ENCODE data around the gene MAP6.

The MAP6 gene

DNA sequence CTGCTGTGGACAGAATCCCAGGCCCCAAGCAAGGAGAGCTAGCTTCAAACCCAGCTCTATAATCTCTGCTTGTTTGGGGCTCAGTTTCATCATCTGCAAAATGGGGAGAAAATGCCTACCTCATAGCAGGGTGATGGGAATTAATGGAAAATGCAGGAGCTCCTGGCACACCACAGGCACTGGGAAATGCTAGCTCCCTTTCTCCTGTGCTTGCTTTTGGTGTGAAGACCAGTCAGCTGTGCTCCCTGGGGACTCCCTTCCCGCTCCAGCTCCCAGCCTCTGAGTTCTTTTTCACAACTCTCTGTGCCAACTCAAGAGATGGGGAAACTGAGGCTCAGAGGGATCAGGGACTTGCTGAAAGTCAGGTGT lies 115.0 kb downstream of the MAP6 start:
- DNase-seq (ENCODE audit: low read depth): no peak
- TF ChIP-seq, protein P1, sequence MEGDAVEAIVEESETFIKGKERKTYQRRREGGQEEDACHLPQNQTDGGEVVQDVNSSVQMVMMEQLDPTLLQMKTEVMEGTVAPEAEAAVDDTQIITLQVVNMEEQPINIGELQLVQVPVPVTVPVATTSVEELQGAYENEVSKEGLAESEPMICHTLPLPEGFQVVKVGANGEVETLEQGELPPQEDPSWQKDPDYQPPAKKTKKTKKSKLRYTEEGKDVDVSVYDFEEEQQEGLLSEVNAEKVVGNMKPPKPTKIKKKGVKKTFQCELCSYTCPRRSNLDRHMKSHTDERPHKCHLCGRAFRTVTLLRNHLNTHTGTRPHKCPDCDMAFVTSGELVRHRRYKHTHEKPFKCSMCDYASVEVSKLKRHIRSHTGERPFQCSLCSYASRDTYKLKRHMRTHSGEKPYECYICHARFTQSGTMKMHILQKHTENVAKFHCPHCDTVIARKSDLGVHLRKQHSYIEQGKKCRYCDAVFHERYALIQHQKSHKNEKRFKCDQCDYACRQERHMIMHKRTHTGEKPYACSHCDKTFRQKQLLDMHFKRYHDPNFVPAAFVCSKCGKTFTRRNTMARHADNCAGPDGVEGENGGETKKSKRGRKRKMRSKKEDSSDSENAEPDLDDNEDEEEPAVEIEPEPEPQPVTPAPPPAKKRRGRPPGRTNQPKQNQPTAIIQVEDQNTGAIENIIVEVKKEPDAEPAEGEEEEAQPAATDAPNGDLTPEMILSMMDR (IDR thresholded peaks at IDR 0.05; ENCODE audit: low read length, missing control alignments): no peak
- no peak overlapping the region for H3K4me3 ChIP-seq (replicated peaks; ENCODE audit: low read depth, low read length)

DNA sequence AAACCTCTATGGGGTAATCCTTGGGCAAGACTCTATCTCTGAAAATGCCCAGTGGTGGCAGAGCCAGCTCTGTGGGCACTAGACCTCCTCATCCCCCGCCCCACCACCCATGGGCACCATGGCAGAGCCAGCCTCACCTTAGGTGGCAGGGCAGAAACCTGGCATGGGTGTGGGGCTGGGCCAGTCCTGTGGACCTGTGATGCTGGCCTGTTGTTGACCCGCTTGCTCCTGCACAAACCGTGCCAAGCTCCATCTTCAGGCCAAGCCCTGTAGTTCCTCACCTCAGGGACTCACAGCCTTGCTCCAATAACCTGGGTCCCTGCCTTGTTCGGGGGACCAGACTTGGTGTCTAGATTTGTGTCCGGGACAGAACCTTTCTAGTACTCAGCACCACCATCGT lies 115.7 kb downstream of the MAP6 start:
- TF ChIP-seq, protein P1 (IDR thresholded peaks at IDR 0.05; ENCODE audit: low read length, missing control alignments): no peak
- DNase-seq (ENCODE audit: low read depth): no peak

DNA sequence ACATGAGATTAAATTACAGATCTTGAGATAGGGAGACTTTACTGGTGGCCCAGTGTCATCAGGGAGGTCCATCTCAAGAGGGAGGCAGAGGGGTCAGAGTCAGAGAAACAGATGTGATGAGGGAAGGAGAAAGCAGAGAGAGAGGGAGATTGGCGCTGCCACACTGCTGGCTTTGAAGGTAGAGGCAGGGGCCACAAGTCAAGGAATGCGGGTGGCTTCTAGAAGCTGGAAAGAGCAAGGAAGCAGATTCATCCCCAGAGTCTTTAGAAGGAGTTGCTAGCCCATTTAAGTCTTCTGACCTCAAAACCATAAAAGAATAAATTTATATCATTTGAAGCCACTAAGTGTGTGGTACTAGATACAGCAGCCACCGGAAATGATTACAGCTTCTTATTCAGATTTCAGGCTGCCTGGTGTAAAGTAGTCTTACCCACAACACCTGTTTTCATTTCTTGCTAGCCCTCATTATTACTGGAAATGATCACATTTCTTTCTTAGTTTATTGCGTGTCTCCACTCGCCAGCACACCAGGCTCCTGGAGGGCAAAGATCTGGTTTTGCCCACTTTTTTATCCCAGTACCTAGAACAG lies 119.4 kb downstream of the MAP6 start:
- no peak for DNase-seq (ENCODE audit: low read depth)
- H3K4me3 ChIP-seq (replicated peaks; ENCODE audit: low read depth, low read length): no peak overlapping the region

More for the DNA sequence above, 115.7 kb downstream of the MAP6 start:
- H3K4me3 ChIP-seq (replicated peaks; ENCODE audit: low read depth, low read length): no peak overlapping the region

DNA sequence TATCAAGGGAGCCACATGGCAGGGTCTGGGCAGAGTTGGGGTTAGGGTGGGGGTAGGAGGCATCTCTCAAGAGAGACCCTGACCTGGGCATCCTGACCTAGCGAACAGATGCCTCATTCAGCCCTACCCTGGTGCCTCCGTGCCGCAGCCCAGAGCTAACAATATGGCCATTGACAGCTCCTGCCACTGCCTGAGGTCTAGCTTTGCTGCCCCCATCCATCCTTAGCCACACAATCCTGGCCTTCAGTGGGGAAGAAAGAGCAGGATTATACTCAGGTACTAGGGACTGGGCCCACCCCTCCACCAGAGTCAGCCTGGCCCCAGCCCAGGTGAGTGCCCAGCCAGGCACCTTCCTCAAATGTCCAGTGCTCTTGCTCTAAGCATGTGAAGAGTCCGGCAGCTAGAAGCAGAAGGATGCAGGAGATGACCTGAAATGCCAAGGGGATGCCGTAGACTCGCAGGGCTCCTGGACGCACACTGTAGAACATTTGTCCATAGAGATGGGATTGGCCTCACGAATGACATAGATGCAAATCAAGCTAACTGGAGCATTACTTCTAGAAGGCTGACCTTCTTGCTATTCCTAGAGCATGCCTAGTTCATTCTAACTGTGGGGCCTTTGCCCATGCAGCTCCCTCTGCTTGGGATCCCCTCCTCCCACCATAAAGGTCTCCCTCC lies 120.1 kb downstream of the MAP6 start:
- DNase-seq (ENCODE audit: low read depth): no peak
- no peak overlapping the region for H3K4me3 ChIP-seq (replicated peaks; ENCODE audit: low read depth, low read length)
- TF ChIP-seq, protein P1 (IDR thresholded peaks at IDR 0.05; ENCODE audit: low read length, missing control alignments): no peak

More for the DNA sequence above, 119.4 kb downstream of the MAP6 start:
- TF ChIP-seq, protein P1 (IDR thresholded peaks at IDR 0.05; ENCODE audit: low read length, missing control alignments): no peak

DNA sequence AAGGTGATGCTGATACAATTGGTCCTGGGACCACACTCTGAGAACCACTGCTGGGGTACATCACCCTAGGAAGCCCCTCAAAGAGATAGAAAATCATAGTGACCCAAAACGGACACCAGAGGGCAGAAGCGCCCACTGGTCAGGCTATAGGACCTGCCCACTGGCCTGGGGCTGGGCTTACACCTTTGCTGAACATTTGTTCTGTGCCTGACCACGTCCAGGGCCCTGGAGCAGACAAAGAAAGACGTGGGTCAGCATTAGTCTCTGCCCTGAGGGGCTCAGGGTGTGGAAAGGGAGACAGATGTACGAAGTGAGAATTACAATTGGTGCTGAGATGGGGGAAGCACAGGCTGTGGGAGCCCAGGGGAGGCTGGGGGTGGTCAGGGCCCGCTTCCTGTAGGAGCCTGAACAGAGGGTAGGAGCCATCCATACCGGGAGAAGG lies 121.2 kb downstream of the MAP6 start:
- TF ChIP-seq, protein P1 (IDR thresholded peaks at IDR 0.05; ENCODE audit: low read length, missing control alignments): peak; percentile 90
- peak; percentile 77 for DNase-seq (ENCODE audit: low read depth)
- no peak overlapping the region for H3K4me3 ChIP-seq (replicated peaks; ENCODE audit: low read depth, low read length)

DNA sequence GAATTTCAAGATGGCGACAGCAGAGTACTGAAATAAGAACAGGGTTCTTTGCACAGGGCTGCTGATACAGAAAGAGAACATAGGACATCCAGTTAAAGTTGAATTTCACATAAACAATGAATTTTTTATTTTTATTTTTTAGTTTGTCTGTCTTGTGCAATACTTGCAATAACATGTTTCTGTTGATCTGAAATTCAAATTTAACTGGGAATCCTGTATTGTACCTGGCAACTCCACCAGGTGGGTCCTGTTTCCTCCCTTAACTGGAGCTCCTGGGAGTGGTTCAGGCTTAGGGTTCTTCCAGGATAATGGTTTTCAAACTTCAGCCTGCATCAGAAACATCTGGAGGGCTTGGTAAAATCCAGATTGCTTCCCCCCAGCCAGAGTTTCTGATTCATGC lies 121.7 kb downstream of the MAP6 start:
- DNase-seq (ENCODE audit: low read depth): no peak
- no peak overlapping the region for H3K4me3 ChIP-seq (replicated peaks; ENCODE audit: low read depth, low read length)
- TF ChIP-seq, protein P1 (IDR thresholded peaks at IDR 0.05; ENCODE audit: low read length, missing control alignments): no peak

DNA sequence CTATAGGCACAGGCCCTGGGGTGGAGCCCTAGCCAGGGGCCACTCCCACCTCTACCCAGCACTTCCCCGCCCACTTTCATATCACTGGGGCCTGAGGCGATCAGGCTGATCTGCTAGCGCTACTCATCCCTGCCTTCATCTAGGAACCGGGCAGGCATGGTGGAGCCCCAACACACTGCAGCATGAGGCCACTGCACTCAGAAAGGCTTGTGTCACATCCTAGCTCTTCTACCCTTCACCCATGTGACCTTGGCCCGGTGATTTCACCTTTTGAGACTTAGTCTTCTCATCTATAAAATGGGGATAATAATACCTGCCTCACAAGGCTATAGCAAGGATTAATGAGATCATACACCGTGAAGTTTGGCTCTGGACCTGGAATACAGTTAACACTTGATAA lies 125.0 kb downstream of the MAP6 start:
- no peak overlapping the region for H3K4me3 ChIP-seq (replicated peaks; ENCODE audit: low read depth, low read length)
- TF ChIP-seq, protein P1 (IDR thresholded peaks at IDR 0.05; ENCODE audit: low read length, missing control alignments): no peak
- no peak for DNase-seq (ENCODE audit: low read depth)

Data from fibroblast of pulmonary artery (primary cell).